Loucy (cell line): ENCODE results near the gene PRDM10.

Source experiments
- H2AFZ ChIP-seq: fragments of 200-600 bp; sonication (generic); 2 replicates; pipeline ENCODE4 v1.6.0; 2016; ENCODE audit warnings: antibody characterized with exemption, mild to moderate bottlenecking, low read length, moderate library complexity
- H3F3A ChIP-seq: fragments of 200-600 bp; 2 replicates; pipeline ENCODE4 v1.6.0; 2016; ENCODE audit warnings: antibody characterized with exemption, low read depth, mild to moderate bottlenecking
- H3K27me3 ChIP-seq: fragments of 200-600 bp; sonication (generic); 2 replicates; pipeline ENCODE4 v1.6.1; 2014; ENCODE audit warnings: low read length, mild to moderate bottlenecking; ENCODE audit not compliant: insufficient read depth, poor library complexity, severe bottlenecking
- H3K36me3 ChIP-seq: fragments of 200-600 bp; sonication (generic); 2 replicates; pipeline ENCODE4 v1.6.1; 2016; ENCODE audit warnings: low read length; ENCODE audit not compliant: insufficient read depth
- H3K4me1 ChIP-seq: fragments of 200-600 bp; sonication (generic); 2 replicates; pipeline ENCODE4 v1.5.1; 2014; ENCODE audit warnings: low read length, mild to moderate bottlenecking; ENCODE audit not compliant: insufficient read depth, poor library complexity, severe bottlenecking
- H3K4me2 ChIP-seq: fragments of 200-600 bp; sonication (generic); 2 replicates; pipeline ENCODE4 v1.6.0; 2014; ENCODE audit warnings: antibody characterized with exemption, low read length, low read depth, mild to moderate bottlenecking; ENCODE audit not compliant: poor library complexity, severe bottlenecking
- H3K4me3 ChIP-seq: fragments of 200-600 bp; sonication (generic); 2 replicates; pipeline ENCODE4 v1.5.1; 2014; ENCODE audit warnings: low read length, mild to moderate bottlenecking, mixed read lengths; ENCODE audit not compliant: poor library complexity, severe bottlenecking
- H3K79me2 ChIP-seq: fragments of 200-600 bp; sonication (generic); 2 replicates; pipeline ENCODE4 v1.6.1; 2014; ENCODE audit warnings: low read length; ENCODE audit not compliant: insufficient read depth
- H3K9ac ChIP-seq: fragments of 200-600 bp; sonication (generic); 2 replicates; pipeline ENCODE4 v1.6.0; 2014; ENCODE audit warnings: mild to moderate bottlenecking, low read depth, low read length, moderate library complexity; ENCODE audit not compliant: poor library complexity, severe bottlenecking
- H3K9me2 ChIP-seq: fragments of 200-600 bp; sonication (generic); replicated peaks from 2 replicates; pipeline ENCODE4 v1.6.1; 2016; ENCODE audit warnings: low read depth, low read length, mixed read lengths
- H3K9me3 ChIP-seq: fragments of 200-600 bp; sonication (generic); 2 replicates; pipeline ENCODE4 v1.6.1; 2014; ENCODE audit warnings: mild to moderate bottlenecking, antibody characterized with exemption, low read length, low read depth; ENCODE audit not compliant: insufficient read depth
- H4K20me1 ChIP-seq: fragments of 200-600 bp; sonication (generic); 2 replicates; pipeline ENCODE4 v1.6.0; 2014; ENCODE audit warnings: antibody characterized with exemption, low read length, mild to moderate bottlenecking; ENCODE audit not compliant: insufficient read depth, poor library complexity, severe bottlenecking
- EZH2phosphoT487 ChIP-seq: fragments of 200-600 bp; IDR thresholded peaks from 2 replicates; pipeline ENCODE4 v1.6.1; 2018; ENCODE audit warnings: antibody characterized with exemption, mild to moderate bottlenecking, moderate library complexity, borderline replicate concordance
- TF ChIP-seq, protein P1 (sequence below): fragments of 200-600 bp; sonication (generic); conservative IDR thresholded peaks from 2 replicates; pipeline ENCODE4 v1.5.1; 2014; ENCODE audit warnings: mild to moderate bottlenecking, antibody characterized with exemption, low read length

Gene PRDM10

DNA sequence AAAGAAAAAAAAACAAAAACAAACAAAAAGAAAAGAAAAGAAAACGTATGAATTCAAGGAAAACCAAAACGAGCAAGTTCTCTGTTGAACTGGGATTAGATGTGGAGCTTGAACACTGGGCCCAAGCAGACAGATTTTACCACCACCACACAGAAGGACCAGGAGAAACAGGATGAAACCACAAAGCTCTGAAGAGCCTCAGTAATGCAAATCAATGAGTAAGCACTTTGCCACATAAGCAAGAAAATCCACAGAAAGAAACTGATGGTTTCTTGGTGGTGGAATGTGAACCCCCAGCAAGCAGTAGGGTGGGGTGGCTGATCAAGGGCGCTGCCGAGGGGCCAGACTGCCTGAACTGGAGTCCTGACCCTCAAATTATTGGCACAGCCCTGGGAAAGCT is 56.4 kb downstream of the PRDM10 start:
- H3K36me3 ChIP-seq = peaks cover 8% of the 10 kb centered on the region; the same call in 1 of the 2 replicates
- no peaks in the 10 kb centered on the region for H3K27me3 ChIP-seq
- no peaks in the 10 kb centered on the region for H3K4me1 ChIP-seq
- H4K20me1 ChIP-seq = no peaks in the 10 kb centered on the region
- no peak for TF ChIP-seq EZH2phosphoT487
- TF ChIP-seq, protein P1, sequence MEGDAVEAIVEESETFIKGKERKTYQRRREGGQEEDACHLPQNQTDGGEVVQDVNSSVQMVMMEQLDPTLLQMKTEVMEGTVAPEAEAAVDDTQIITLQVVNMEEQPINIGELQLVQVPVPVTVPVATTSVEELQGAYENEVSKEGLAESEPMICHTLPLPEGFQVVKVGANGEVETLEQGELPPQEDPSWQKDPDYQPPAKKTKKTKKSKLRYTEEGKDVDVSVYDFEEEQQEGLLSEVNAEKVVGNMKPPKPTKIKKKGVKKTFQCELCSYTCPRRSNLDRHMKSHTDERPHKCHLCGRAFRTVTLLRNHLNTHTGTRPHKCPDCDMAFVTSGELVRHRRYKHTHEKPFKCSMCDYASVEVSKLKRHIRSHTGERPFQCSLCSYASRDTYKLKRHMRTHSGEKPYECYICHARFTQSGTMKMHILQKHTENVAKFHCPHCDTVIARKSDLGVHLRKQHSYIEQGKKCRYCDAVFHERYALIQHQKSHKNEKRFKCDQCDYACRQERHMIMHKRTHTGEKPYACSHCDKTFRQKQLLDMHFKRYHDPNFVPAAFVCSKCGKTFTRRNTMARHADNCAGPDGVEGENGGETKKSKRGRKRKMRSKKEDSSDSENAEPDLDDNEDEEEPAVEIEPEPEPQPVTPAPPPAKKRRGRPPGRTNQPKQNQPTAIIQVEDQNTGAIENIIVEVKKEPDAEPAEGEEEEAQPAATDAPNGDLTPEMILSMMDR = no peak
- no peaks in the 10 kb centered on the region for H3K9me2 ChIP-seq
- H3K9me3 ChIP-seq = no peaks in the 10 kb centered on the region
- no peak overlapping the region for H3K4me3 ChIP-seq
- H3K9ac ChIP-seq = no peak overlapping the region
- H3K4me2 ChIP-seq = no peak overlapping the region
- no peaks in the 10 kb centered on the region for H3K79me2 ChIP-seq
- H2AFZ ChIP-seq = no peak overlapping the region
- no peaks in the 10 kb centered on the region for H3F3A ChIP-seq

DNA sequence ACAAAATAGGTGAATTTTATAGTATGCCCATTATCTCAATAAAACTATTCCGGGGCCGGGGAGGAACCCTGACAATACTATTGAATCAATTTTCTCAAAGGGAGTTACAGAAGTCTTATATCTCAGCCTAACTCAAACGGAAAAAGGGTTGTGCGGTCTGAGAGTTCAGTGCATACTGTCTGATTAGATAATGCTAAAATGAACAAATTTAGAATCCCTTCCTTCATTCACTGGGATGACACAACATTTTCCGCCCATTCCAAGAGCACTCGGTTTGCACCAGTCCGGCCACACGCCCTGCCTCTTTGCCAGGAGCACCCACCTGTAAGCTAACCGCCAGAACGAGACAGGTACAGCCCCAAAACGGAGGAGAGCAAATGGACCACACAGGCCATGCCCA is 57.3 kb downstream of the PRDM10 start:
- Histone ChIP-seq H3K79me2 (no peaks in the 10 kb centered on the region), H3K4me3 (no peak overlapping the region), H3K27me3 (no peaks in the 10 kb centered on the region), H3K9ac (no peak overlapping the region), H3K36me3 (peaks cover 8% of the 10 kb centered on the region; the same call in 1 of the 2 replicates), H3F3A (no peaks in the 10 kb centered on the region), H2AFZ (no peak overlapping the region), H3K9me3 (no peaks in the 10 kb centered on the region), H4K20me1 (no peaks in the 10 kb centered on the region), H3K9me2 (no peaks in the 10 kb centered on the region), H3K4me1 (no peaks in the 10 kb centered on the region), H3K4me2 (no peak overlapping the region)
- TF ChIP-seq EZH2phosphoT487 = no peak
- TF ChIP-seq, protein P1 = no peak

DNA sequence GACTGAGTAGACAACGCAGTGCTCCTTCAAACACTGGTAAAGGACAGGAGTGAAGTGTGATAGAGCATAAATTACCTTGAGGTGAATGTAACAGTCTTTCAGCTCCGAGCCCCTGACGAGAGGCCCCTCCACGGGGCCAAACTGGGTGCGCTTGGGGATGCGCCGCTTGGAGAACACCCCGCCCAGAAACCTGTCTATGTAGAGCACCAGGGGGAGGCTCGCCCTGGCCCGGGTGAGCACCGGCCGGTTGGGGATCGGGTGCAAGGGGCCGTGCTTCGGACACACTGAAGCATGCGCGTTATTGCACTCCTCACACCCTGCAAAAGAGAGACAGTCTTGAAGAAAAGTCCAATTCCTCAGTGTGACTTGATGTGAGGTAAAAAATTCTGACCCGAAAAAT is 57.9 kb downstream of the PRDM10 start:
- Histone ChIP-seq H3K4me1 (no peaks in the 10 kb centered on the region), H3K9me2 (no peaks in the 10 kb centered on the region), H3K9ac (no peak overlapping the region), H3K9me3 (no peaks in the 10 kb centered on the region), H3K4me3 (no peak overlapping the region), H2AFZ (no peak overlapping the region), H3K27me3 (no peaks in the 10 kb centered on the region), H3K36me3 (peaks cover 8% of the 10 kb centered on the region; the same call in 1 of the 2 replicates), H4K20me1 (no peaks in the 10 kb centered on the region), H3K4me2 (no peak overlapping the region), H3K79me2 (no peaks in the 10 kb centered on the region), H3F3A (no peaks in the 10 kb centered on the region)
- TF ChIP-seq, protein P1 = no peak
- no peak for TF ChIP-seq EZH2phosphoT487
